Adrenal gland (tissue), 5 donors: Measurements from ENCODE around the gene NPR1.

Source experiments
- POLR2A ChIP-seq, 2 donors: fragments of 450-650 bp; IDR thresholded peaks; one replicate each; pipeline ENCODE4 v1.6.1; 2017; ENCODE audit warnings: antibody characterized with exemption in 2 of 2, mild to moderate bottlenecking in 2 of 2, moderate library complexity in 1 of 2
- TF ChIP-seq, protein P1 (sequence below), 6 experiments: fragments of 450-650 bp in 4 of 6; fragments of 200-600 bp in 2 of 6; sonication (generic) in 1 of 6; IDR thresholded peaks; 1 replicate in 5 of 6; 2 replicates in 1 of 6; pipeline versions ENCODE4 v1.5.1 to v1.8.0; 2016 to 2021; ENCODE audit warnings: antibody characterized with exemption in 6 of 6, mild to moderate bottlenecking in 2 of 6, moderate library complexity in 1 of 6
- donor health status: DM: no; HTN: no; CAD: no.

DNA sequence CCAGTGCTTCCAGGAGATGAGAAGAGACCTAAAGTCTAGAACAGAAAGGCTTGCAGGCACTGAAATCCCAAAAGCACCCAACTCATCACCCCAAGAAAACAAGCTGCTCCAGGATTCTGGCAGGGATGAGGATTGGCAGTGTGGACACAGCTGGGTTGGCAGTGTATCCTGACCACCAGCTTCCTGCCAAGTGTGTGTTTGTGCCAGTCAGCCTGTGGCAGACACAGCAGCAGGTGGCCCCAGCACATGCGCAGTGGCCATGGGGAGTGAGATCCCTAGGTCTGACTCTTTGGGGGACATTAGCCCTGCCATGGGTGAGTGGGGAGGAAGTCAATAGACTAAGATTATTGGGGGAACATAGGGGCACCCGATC lies 28.6 kb upstream of the NPR1 start:
- no peak for TF ChIP-seq POLR2A (IDR thresholded peaks at IDR 0.05)
- TF ChIP-seq, protein P1, sequence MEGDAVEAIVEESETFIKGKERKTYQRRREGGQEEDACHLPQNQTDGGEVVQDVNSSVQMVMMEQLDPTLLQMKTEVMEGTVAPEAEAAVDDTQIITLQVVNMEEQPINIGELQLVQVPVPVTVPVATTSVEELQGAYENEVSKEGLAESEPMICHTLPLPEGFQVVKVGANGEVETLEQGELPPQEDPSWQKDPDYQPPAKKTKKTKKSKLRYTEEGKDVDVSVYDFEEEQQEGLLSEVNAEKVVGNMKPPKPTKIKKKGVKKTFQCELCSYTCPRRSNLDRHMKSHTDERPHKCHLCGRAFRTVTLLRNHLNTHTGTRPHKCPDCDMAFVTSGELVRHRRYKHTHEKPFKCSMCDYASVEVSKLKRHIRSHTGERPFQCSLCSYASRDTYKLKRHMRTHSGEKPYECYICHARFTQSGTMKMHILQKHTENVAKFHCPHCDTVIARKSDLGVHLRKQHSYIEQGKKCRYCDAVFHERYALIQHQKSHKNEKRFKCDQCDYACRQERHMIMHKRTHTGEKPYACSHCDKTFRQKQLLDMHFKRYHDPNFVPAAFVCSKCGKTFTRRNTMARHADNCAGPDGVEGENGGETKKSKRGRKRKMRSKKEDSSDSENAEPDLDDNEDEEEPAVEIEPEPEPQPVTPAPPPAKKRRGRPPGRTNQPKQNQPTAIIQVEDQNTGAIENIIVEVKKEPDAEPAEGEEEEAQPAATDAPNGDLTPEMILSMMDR (IDR thresholded peaks at IDR 0.05), result no peak
